Fibroblast of the aortic adventitia (primary cell): ENCODE results near the gene RAB33B. TPM values are rescaled to one million over a fixed set of nuclear protein-coding genes. Genes with fewer than 3 reads are reported as not detected.

Experiments
- DNase-seq: peaks from one replicate; pipeline ENCODE4 v3.0.0-alpha.2; 2010; ENCODE audit warnings: low read depth
- H3K4me3 ChIP-seq: 2 replicates; pipeline ENCODE4 v1.5.1; 2011; ENCODE audit warnings: low read depth, mild to moderate bottlenecking, control low read depth, low read length, moderate library complexity
- total RNA-seq: library from RNA; depleted of rRNA; stranded (reverse); fragments of >200 nt; gene quantifications from 2 replicates; pipeline ENCODE4 v1.2.3, GENCODE V29; 2012; ENCODE audit warnings: low replicate concordance
- TF ChIP-seq, protein P1 (sequence below): IDR thresholded peaks from 2 replicates; pipeline ENCODE4 v1.5.1; 2011; ENCODE audit warnings: mild to moderate bottlenecking, low read length, control low read depth, inconsistent platforms; ENCODE audit not compliant: insufficient read depth

Gene RAB33B
- total RNA-seq, 1 donor, result 16.1 TPM

DNA sequence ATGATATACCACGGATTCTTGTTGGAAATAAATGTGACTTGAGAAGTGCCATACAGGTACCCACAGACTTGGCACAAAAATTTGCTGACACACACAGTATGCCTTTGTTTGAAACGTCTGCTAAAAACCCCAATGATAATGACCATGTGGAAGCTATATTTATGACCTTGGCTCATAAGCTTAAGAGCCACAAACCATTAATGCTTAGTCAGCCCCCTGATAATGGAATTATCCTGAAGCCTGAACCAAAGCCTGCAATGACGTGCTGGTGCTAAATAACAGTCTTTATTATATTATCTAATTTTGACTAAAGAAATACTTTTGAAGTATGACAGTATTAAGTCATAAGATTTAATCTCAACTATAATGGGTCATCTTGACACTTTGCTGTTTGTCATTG, 18.9 kb downstream of the RAB33B start:
- DNase-seq, result no peak
- TF ChIP-seq, protein P1, sequence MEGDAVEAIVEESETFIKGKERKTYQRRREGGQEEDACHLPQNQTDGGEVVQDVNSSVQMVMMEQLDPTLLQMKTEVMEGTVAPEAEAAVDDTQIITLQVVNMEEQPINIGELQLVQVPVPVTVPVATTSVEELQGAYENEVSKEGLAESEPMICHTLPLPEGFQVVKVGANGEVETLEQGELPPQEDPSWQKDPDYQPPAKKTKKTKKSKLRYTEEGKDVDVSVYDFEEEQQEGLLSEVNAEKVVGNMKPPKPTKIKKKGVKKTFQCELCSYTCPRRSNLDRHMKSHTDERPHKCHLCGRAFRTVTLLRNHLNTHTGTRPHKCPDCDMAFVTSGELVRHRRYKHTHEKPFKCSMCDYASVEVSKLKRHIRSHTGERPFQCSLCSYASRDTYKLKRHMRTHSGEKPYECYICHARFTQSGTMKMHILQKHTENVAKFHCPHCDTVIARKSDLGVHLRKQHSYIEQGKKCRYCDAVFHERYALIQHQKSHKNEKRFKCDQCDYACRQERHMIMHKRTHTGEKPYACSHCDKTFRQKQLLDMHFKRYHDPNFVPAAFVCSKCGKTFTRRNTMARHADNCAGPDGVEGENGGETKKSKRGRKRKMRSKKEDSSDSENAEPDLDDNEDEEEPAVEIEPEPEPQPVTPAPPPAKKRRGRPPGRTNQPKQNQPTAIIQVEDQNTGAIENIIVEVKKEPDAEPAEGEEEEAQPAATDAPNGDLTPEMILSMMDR, result no peak
- no peak overlapping the region for H3K4me3 ChIP-seq

DNA sequence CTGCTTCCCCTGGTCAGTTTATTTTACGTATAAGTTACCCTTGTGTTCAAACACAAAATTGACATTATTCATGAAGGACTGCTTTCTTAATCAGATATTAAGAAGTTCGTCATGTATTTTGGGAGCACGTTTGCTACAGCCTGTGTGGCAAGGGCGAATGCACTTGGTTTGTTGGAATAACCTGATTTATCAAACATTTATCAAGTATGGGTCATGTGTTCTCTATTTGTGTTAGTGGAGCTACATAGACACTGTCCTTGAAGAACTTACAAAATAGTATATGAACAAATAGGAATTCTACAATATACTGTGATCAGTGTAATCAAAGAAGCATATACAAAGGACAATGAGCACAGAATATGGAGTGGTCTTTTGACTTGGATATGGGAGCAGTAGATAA, 22.4 kb downstream of the RAB33B start:
- DNase-seq, result no peak
- TF ChIP-seq, protein P1, result no peak
- H3K4me3 ChIP-seq, result no peak overlapping the region

DNA sequence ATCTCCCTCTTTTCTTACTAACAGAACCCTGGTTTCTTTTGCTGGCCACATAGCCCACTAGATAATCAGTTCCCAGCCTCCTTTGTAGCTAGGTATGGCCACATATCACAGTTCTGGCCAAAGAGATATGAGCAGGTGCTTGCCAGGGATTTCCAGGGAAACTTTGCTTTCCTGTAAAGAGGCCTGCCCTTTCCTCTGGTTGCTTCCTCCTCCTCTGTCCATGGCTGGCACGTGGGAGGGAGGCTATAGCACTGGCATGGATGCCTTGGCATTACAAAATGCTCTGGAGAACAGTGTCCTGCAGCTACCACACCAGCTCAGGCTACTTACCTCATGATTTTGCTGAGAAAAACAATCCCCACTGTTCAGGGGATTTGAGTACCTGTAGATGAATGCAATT, 27.5 kb downstream of the RAB33B start:
- TF ChIP-seq, protein P1, result no peak
- no peak for DNase-seq
- no peak overlapping the region for H3K4me3 ChIP-seq

DNA sequence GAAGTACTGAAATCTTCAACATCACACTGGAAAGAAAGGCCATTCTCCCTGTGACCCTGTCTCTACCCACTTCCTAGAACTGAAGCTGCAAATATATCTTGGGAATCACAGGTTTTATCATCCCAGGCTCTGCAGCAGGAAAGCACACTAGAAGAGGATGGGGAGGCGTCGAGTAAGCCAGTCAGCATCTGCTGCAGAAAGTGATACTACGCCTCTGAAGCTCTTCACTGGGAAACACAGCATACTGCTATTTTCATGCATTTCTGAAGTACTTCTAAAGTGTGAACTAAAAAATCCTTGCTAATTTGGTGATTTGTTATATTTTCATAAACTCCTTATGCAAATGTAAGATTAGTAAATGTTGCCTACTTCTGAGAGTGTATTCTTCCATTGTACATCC, 29.1 kb downstream of the RAB33B start:
- TF ChIP-seq, protein P1, result no peak
- DNase-seq, result no peak
- H3K4me3 ChIP-seq, result no peak overlapping the region

DNA sequence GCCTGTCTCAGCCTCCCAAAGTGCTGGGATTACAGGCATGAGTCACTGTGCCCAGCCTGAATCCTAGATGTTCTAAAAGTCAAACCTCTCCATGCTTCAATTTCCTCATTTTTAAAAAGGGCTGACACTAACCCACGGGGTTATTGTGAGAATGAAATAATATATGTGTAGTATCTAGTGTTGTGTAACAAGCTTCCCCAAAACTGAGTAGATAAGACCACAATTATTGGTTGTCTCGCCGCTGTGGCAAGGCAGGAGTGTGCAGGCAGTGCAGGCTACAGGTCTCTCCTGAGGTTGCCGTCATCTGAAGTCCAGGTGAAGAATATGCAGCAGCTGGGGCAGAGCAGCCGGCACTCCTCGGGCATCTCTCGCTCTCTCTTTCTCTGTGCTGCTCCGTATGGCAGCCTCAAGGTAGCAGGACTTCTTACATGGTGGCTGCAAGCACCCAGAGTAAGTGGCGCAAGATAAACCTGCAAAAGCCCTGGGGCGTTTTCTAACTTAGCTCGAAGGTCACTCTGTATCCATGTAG, 30.9 kb downstream of the RAB33B start:
- no peak for DNase-seq
- H3K4me3 ChIP-seq, result no peak overlapping the region
- TF ChIP-seq, protein P1, result no peak

DNA sequence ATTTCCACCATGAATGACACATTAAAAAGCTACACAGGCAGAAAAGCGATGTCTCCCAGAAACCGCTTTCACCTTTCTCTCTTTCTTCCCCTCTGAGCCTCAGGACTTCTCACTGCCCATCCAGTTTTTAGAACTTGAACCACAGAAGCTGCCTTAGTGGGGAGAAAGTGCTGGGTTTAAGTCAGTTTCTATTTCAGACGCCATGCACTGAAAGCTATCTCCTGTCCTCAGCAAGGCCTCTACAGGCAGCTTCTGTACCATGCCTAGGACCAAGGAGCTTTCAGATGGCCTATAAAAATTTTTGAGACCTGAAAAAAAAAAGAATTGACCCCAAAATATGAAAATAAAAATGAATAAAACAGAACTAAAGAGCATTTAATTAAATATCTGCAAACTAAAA, 34.5 kb downstream of the RAB33B start:
- TF ChIP-seq, protein P1, result no peak
- no peak for DNase-seq
- no peak overlapping the region for H3K4me3 ChIP-seq

DNA sequence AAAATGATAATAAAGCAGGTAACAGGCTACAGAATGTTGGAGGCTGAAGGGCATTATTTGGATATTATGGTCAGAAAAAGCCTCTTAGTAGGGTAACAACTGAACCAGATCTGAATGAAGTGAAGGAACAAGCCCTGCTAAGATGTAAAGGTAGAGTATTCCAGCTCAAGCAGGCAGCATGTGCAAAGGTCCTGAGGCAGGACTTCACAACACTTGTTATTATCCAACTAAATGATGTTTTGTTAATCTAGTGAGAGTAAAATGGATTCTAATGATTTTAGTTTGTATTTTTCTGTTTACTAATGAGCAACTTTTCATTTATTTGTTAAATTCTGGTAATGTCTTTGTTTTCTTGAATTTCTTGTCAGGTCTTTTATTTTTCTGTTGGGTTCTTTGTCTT, 35.7 kb downstream of the RAB33B start:
- no peak for DNase-seq
- TF ChIP-seq, protein P1, result no peak
- H3K4me3 ChIP-seq, result no peak overlapping the region
